CD1c-positive myeloid dendritic cell (primary cell): ENCODE data around the gene PADI1.

Experiments
- DNase-seq: peaks from one replicate; pipeline ENCODE4 v3.0.0-alpha.2; 2016; ENCODE audit errors: extremely low spot score

The PADI1 gene

DNA sequence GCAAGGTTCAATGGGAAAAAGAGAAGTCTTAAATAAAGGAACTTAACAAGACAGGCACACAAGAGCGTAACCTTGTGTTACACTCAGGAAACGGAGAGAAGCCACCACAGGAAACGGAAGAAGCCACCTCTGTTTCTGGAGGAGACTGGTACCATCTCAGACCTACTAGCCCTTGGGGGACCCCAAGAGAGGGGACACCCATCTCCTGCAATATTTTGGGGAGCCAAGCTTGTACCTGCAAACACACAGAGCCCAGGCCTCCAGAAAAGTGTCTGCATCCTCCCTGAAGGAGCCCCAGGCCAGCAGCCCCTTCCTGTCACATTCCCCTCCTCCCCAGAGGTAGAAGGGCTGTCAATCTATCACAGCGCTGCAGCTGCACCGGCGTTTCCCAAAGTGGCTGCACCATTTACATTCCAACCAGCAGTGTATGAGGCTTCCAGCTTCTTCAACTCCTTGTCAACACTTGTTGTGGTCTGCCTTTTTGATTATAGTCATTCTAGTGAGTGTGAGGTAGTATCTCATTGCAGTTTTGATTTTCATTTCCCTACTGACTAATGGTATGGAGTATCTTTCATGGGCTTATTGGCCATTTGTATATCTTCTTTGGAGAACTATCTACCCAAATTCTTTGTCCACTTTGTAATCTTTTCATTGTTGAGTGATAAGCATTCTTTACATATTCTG lies 23.0 kb upstream of the PADI1 start:
- peak; percentile 39 for DNase-seq

GRCh38 chr1:17183388-17184160 lies 21.4 kb upstream of the PADI1 start:
- DNase-seq, result no peak

GRCh38 chr1:17184161-17184665 lies 20.7 kb upstream of the PADI1 start:
- no peak for DNase-seq

- no peak for DNase-seq
Observed at GRCh38 chr1:17184822-17185484, 20.0 kb upstream of the PADI1 start.

DNA sequence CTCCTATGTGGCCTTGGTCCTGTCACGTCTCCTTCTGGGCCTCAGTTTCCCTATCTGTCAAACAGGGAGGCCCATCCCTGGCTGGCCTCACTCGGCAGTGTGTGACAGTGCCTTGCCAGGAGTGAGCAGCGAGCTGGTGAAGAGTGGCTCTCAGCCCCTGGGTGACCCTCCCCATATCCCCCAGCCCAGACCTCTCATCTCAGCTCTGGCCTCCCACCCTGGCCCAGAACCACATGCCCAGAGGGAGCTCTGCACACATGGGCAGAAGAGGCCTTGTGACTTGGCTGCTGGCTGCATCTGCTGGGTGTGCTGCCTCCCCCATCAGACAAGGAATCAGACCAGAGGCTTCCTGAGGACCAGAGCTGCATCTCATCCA lies 19.5 kb upstream of the PADI1 start:
- DNase-seq, result no peak

GRCh38 chr1:17186216-17186909 lies 18.6 kb upstream of the PADI1 start:
- DNase-seq, result no peak

- DNase-seq, result no peak
Observed at GRCh38 chr1:17187051-17187450, 17.9 kb upstream of the PADI1 start.

- DNase-seq, result no peak
Observed at GRCh38 chr1:17188217-17188616, 16.7 kb upstream of the PADI1 start.

DNA sequence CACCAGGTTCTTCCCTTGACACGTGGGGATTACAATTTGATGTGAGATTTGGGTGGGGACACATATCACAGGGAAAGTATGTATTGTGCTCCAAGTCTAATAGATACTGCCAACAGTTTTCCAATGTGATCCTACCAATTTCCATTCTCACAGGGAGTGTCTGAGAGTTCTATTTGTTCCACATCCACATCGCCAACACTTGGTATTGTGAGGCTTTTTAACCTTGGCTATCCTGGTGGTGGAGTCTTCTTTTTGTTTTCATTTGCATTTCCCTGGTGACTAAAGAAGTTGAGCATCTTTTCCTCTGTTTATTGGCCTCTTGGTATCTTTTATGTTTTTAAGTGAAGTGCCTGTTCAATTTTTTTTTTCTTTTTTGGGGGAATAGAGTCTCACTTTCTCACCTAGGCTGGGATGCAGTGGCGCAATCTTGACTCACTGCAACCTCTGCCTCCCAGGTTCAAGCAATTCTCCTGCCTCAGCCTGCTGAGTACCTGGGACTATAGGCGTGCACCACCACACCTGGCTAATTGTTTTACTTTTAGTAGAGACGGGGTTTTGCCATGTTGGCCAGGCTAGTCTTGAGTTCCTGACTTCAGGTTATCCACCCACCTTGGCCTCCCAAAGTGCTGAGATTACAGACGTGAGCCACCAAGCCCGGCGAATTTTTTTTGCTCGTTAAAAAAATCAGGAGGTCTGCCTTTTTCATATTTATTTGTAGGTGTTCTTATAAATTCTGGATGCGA lies 15.9 kb upstream of the PADI1 start:
- no peak for DNase-seq

DNA sequence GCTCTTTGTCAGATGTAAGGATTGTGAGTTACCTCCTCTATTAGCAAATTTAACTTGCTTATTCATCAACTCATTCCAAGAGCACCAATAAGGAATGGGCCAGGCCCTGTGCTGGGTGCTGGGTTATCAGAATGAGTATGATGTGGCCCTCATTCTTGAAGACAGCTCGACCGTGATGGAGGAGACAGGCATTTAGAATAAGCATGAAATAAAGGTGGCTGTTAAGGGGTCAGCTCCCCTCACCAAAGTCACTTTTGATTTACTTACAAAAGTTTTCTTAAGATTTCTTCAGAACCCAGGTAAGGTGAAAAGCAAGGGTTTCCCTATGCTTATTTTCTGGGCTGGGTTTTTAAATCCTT lies 15.3 kb upstream of the PADI1 start:
- DNase-seq, result no peak

GRCh38 chr1:17190010-17190995 lies 14.6 kb upstream of the PADI1 start:
- no peak for DNase-seq

DNA sequence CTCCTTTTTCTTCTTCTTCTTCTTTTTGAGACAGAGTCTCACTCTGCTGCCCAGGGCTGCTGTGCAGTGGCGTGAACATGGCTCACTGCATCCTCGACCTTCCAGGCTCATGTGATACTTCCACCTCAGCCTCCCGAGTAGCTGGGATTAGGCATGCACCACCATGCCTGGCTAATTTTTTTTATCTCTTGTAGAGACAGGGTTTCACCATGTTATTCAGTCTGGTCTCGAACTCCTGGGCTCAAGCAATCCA lies 13.0 kb upstream of the PADI1 start:
- peak; percentile 25 for DNase-seq

DNA sequence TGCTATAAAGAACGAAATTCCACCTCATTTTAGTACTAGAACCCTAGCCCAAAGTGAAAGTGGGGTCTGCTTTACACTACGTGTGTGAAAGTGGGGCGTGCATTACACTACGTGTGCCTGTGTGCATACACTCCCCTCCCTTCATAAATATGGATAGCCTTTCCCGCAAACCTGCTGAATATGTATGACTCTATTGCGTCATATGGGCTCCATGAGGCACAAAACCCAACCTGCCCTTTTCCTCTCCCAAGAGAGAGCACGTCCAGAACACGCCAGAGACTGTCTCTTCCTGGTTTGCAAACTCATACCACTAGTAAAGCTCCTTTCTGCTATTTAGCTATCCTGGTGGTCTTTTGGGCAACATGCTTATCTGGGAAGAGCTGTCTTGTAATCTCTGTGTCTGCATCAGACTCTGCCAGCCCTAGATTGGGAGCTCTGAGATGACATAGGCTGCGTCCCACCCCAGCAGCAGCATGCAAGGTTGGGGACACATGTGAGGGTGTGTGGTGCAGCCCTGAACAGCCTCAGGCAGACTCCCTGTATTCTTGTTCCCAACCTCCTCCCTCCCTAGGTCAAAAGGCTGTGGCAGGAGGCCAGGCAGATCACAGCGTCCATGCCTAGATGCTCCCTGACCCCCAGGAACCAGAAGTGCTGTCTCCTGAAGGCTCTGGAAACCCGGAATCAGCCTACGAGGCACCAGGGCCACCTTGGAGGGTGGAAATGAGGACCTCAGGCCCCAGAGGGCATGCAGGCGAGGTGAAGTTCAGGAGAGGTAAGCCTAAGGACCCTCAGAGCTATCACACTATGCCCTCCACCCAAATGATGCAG lies 12.3 kb upstream of the PADI1 start:
- DNase-seq, result no peak

- no peak for DNase-seq
Observed at GRCh38 chr1:17193222-17194132, 11.5 kb upstream of the PADI1 start.

- DNase-seq, result no peak
Observed at GRCh38 chr1:17194133-17194475, 10.8 kb upstream of the PADI1 start.

DNA sequence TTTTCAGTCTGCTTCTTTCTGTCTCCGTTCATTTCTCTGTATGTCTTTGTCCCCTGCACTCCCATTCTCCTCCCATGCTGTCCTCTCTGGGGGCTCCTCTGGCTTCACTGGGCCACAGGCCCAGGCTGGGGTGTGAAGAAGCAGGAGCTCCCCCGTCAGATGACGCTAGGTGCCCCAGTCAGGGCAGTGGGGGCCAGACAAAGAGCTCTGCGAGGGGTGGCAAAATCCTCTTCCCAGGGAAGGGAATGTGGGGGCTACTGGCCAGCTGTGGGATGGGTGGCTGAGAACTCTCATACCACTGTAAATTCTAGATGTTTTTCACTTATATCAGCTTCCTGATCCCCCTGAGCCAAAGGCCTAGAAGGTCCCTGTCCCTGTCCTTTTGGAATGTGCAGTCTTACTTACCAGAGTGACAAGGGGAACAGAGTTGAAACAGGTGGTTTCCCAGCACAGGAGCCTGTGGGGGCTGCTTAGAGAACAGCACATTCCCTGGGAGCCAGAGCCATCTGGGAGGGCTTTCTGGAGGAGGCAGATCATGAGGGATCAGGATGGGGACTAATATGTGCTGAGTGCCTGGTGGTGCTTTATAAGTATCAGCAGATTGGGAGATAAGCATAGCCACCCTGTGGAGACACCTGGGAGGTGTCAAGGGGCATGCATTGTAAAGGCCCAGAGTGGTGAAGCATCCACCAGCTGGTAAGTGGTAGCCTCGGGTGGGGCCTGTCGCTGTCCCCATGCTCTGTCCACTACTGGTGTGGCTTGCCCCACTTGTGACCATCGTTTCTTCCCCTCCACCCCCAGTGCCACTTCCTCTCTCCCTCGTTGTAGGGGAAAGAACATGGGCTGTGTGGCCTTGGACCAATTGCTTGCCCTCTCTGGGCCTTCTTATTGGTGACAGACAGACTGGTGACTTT lies 10.1 kb upstream of the PADI1 start:
- no peak for DNase-seq

DNA sequence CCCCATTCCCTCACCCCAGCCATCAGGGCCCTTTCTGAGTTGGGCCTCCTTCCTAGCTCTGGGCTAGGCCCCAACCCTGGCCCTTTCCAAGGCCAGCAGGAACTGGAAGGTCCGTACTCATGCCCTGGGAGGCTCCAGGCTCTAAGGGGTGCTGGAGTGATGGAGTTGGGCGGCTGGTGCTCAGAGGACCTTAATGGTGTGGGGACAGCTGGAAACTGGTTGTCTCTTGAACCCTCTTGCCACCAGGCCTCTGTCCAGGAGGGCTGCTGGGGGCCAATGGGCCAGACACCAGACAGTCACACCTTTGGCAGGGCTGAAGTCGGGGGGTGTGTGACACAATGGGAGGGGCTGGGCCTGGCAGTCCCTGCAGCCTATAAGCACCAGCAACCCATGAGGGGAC lies 9.2 kb upstream of the PADI1 start:
- DNase-seq, result no peak
